ENCODE results near the gene SPOUT1.

SPOUT1 gene

GRCh38 chr9:128835246-128836210, 5.9 kb upstream of the SPOUT1 start:
- no peak for DNase-seq

GRCh38 chr9:128833696-128834095, 4.1 kb upstream of the SPOUT1 start:
- DNase-seq: no peak

DNA sequence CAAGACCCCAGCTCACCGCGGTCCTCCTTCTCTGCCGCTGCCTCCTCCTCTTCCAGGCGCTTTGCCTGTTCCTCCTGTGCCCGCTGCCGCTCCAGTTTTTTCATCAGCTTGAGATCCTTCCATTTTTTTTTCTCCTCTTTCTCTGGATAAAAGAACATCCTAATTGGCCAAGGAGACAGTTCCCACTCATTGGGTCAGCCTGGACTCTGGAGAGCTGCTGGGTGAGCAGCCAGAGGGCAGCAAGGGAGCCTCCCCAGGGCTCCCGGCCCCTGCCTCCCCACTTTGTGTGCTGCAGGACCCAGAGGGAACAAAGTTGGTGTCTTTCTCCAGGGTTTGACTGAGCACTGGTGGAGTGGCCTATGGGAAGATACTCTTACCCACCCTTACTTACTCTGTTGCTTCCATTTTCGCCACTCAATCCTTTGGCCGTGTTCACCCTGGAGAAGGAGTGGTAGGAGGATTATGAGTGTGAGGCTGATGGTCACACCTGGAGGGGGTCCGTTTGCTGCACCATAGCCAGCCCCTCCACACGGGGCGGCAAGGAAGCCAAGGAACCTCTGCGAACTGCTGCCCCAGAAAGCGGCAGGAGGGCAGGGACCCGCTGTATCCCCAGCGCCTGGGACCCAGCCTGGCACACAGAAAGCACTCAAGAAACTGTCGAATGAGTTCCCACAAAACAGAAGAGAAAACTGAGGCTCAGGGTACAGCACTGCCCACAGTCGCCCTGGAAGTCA, 708 bp downstream of the SPOUT1 start:
- DNase-seq: no peak

DNA sequence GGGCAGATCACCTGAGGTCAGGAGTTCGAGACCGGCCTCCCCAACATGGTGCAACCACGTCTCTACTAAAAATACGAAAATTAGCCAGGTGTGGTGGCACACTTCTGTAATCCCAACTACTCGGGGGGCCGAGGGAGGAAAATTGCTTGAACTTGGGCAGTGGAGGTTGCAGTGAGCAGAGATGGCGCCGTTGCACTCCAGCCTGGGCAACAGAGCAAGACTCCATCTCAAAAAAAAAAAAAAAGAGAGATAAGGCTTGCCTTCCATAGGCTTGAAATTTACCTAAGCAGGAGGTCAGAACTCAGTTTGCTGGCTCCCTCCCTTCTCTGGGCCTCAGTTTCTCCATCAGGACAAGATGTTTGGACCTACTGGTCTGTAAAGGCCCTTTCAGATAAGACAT, 1.3 kb downstream of the SPOUT1 start:
- no peak for DNase-seq

DNA sequence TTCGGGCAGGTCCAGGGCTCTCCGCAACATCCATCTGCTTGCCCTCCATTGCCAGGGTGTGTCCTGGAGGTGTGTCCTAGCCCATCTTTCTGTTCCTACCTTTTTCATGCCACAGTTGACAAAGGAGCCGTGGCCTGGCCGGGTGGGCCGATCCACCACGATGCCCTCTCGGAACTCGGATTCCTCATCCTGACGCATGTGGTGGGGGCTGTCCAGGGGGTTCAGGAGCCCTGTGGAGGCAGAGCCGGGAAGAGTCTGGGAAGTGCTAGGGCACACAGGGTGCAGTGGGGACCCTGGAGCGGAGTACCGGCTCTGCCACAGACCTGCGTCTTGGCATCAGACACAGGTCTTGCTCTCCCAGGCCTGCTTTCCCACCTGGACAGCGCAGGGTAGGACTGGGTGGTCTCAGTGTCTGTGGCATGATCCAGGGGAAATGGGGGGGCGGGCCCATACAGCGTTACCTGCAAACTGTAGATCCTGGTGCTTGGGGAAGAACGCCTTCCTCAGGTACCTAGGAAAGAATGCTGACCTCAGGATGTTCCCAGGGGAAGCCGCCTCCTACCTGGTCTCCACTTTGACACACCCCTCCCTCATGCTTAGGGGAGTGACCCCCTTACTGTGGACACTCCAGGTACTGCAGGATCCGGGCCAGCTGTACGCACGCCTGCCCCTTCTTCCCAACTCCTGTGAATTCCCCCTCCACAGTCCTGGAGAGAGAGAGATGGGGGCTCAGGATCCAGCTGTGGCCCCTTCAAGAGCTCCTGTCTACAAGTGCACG, 3.5 kb downstream of the SPOUT1 start:
- no peak for DNase-seq

- DNase-seq: no peak
Measured at GRCh38 chr9:128824911-128825310, 4.7 kb downstream of the SPOUT1 start.

GRCh38 chr9:128823903-128824406, 5.6 kb downstream of the SPOUT1 start:
- DNase-seq: no peak

DNA sequence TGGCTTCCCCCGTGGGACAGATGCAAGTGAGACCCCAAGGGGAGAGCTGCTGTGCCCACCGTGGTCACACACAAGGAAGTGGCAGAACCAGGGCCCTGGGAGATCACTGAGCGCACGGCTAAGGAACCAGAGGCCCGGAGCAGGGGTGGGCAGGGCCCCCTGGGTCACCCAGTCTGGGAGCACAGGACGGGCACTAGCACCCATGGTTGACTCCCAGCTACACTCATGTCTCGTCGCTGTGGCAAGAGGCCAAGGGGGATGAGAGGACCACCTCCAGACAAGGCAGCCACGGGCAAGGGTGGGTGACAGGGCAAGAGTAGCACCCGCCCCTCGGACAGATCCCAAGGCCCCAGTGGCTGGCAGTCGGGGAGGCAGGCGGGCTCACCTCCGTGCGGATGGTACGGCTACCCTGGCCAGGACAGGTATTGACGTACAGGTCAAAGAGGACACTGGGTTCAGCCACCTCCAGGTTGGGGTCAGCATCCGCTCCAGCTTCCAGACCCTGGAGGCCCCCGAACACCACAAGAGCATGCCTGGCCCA, 6.2 kb downstream of the SPOUT1 start:
- no peak for DNase-seq

DNA sequence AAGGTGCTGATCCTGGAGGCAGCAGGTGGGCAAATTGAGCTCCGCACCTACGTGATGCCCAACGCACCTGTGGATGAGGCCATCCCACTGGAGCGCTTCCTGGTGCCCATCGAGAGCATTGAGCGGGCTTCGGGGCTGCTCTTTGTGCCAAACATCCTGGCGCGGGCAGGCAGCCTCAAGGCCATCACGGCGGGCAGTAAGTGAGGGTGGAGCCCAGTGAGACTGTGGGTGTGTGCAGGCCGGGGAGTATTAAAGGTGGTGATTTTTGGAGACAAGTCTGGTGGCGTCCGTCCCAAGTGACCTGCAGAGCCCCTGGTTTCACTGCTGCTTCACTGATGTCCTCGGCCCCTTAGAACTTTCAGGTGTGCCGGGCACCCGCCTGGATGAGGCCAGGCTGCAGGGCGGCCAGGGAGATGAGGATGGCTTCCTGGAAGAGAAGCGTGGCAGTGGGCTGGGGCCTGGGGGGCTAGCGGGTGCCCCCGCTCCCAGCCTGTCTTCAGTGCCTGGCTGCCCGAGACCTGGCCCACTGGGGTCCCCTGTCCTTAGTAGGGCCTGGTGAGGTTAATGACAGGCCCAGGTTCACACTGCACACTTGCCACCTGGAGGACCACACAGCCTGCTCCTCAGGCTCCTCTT, 7.1 kb downstream of the SPOUT1 start:
- no peak for DNase-seq

DNA sequence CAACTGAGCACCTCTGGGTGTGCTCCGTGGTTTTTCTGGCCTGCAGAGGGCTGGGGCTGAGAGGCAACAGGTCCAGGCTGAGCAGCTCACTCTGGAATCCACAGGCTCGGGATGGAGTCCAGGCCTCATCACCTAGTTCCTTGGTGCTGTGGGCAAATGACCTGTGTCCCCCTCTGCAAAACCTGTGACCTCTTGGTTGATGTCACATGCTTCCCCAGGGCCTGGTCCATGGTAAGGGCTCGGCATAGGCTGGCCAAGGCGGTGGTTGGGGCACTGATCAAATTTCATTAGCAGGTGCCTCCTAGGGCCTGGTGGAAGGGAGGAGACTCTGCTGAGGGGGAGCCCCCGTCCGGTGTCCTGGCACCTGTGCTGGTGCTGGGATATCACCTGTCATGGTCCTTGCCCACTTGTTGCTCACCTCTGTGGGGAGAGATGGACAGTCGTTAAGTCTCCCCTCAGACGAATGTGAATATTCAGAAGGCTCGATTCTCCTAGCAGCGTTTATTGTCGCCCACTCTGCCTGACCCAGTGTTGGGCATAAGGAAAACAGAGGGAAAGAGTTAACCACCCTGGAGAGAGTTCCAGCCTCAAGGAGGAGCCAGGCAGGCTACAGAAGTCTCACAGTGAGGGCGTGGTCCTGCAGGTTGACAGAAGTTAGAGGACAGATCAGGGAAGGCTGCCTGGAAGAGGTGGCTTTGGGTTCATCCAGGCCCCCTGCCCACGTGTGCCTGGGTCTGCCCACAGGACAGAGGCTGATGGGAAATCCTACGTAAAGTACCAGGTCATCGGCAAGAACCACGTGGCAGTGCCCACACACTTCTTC, 7.8 kb downstream of the SPOUT1 start:
- no peak for DNase-seq

- no peak for DNase-seq
Measured at GRCh38 chr9:128820665-128821583, 8.7 kb downstream of the SPOUT1 start.

DNA sequence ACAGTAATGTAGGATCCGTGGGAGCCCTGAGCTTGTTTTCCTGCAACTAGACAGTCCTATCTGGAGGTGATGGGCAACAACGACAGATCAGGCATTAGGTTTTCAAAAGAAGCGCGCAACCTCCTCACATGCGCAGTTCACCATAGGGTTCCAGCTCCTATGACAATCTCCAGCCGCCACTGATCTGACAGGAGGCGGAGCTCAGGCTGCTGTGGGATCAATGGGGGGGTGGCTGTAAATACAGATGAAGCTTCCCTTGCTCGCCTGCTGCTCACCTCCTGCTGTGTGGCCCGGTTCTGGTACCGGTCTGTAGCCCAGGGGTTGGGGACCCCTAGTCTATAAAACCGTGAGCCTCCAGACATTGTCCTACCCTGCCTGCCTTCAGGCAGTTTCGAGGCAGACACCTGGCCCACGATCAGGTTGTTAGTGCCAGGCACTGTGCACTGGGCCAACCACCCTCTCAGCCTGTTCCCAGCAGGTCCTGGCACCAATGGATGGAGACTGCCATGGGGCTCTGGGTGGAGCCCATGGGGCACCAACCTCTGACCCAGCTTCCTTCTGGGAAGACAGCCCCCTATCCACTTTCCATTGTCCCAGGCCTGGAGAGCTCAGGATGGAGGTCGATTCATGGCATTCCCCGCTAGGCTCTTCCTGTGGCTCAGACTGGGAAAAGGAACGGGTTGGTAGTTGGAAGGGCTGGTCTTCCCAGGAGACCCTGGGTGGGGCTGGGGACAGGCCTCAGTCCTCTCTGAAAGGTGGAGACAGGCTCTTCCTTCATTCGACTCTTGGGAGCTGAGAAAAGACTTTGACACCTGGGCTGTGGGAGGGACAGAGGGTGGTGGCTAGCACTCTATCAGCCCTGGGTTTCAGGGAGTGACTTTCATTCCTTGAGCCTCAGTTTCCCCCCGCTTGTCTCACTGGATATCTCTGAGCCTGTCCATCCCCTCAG, 9.6 kb downstream of the SPOUT1 start:
- no peak for DNase-seq

- DNase-seq: no peak
Measured at GRCh38 chr9:128818839-128819715, 10.5 kb downstream of the SPOUT1 start.

GRCh38 chr9:128818099-128818838, 11.3 kb downstream of the SPOUT1 start, which contains the start of gene ENDOG:
TSS of gene ENDOG (plus strand) at chr9:128818500. CDS start at chr9:128818685, 185 bp downstream.
- peak; percentile 90 for DNase-seq

- no peak for DNase-seq
Measured at GRCh38 chr9:128810873-128811272, 18.7 kb downstream of the SPOUT1 start.

- DNase-seq: no peak
Measured at GRCh38 chr9:128809831-128810230, 19.8 kb downstream of the SPOUT1 start.

DNA sequence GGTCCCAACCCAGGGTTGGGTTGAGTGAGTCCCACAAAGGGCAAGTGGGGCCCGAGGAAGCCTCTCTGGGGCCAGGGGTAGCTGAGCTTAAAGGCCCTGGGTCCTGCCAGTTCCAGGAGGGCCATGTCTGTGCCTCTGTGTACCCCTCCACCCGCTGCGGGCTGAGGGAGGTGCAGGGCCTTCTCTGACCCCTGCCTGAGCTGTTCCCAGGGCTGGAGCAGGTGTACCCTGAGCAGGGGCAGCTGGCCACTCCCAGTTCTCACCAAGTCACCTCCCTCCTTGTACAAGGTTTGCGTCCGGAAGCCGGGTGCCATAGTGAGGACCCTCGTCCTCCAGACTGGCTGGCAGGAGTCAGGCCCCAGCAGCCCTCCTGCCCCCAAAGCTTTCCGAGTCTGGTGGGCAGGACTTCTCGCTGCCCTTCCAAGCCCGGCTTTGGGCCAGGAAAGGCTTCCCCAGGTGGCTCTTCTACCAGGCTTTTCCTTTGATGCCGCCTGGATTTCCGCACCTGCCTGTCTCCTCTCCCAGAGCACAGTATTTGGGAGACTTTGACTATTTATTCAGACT, 20.5 kb downstream of the SPOUT1 start:
- no peak for DNase-seq

Measured in NK-92 treated with Interleukin-12 subunit alpha and Interleukin-12 subunit beta, amount 100 ng/mL, for 24 hours (cell line).